HG02981 (cell line): Measurements from ENCODE around the gene MAPK13.
A peak's percentile ranks its signal among the peaks of the same experiment; 100 is the strongest.
"Not testable (repeated sequence)": the region's sequence is repeated elsewhere in the genome, so short reads cannot be mapped to it uniquely, and the experiment has no call there.

Experiments
- ATAC-seq: cut with Tn5 transposase; IDR thresholded peaks from one replicate; pipeline ENCODE4 v1.9.1; 2021; ENCODE audit warnings: mild to moderate bottlenecking, moderate library complexity; ENCODE audit not compliant: unreplicated experiment

MAPK13 gene

DNA sequence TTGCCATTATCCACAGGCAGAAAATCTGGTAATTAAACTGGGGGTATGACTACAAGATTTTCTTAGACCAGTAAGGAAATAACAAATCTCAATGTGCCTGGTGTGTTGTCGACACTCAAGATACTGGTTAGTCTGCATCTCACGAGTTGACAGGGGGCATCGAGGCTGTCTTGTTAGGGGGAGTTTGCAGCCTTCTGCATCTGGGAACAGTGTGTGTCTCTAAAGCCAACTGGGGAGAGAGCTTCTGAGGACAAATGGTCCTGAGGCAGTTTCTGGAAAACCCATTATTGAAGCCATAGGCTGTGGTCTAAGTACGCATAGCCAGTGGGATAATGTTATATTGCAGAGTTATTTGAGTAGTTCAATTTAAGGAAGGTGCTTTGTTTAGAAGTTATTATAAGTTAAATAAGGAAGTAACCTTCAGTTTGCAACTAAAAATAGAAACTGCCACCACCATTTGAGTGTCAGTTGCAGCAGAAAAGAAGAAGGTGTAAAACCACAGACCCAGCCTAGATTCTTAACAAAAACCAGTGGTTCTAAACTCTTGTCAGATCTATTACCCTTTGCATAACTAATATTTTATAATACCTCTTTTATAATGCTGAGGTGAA is 15.4 kb upstream of the MAPK13 start:
- ATAC-seq = no peak

DNA sequence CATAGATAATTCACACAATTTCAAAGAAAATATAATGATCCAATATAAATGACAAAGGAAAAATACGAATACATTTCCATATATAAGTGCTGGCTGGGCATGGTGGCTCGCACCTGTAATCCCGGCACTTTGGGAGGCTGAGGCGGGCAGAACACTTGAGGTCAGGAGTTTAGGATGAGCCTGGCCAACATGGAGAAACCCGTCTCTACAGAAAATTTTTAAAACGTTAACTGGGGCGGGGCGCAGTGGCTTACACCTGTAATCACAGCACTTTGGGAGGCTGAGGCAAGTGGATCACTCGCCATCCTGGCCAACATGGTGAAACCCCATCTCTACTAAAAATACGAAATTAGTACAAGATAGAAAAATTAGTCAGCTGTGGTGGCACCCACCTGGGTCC is 14.9 kb upstream of the MAPK13 start:
- ATAC-seq = no peak

DNA sequence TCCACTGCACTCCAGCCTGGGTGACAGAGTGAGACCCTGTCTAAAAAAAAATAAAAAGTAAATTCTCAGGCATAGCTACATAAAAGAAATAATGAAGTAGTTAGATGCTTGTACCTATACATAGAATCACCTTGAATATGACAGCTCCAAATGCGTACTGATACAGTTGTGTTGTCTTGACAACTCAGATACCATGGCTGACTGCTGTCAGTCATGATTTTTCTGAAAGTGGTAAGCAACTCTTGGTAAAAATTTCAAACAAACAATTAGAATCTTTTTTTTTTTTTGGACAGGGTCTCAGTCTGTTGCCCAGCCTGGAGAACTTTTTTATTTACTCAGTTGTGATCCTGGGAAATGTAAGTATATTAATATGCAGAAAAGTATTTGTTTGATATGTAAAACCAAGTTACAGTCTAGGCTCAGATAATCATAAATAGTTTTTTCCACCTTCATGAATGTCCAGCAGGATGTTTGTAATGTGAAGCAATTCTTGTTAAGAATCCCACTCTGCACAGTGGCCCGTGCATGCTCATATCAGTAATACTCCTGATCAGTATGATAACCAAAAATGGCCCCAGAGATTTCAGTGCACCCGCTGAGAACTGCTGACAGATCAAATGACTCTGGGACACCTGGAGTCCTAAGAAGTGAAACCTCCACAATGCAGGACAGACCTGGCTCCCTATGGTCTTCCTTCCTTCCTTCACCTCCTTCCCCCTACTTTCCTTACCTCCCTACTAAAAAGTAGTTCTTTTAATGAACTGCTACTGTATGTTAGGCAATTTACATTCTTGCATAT is 14.0 kb upstream of the MAPK13 start:
- no peak for ATAC-seq

GRCh38 chr6:36116943-36117342 is 13.4 kb upstream of the MAPK13 start:
- no peak for ATAC-seq

DNA sequence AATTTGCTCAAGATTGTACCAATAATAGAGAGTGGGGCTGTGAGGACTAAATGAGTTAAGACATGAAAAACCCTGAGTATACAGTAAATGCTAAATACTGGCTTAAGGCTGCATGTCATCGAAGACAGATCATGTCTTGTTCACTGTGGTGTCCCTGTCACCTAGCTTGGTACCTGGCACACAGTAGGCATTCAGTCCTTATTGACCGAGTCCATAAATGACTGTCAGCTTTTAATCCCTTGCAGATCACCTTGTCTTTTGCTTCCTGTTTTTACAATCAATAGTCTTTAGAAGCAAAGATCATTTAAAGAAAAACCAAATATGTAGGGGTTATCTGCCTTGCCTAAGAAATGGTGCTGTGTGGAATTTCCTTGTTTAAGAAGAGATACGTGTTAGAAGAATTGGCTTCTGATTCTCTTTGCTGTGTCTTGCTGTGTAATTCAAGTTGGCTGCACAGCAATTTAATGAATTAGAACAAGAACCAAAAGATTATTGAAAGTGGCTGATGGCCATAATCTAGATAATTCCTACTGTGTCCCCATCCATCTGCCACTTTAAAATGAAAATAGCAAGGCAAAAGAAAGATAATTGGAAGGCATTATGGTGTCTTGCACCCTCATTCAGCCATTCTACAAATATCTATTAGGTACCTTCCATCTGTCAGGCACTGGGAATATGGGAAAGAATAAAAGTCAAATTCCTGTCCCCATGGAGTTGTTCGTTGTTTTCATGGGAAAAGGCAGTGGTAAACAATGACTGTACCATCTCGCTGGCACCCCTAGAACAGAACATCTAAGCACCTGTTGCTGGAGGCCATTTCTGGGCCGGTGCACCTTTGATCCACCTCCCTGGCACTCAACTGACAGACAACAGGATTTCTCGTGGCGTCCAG is 12.4 kb upstream of the MAPK13 start:
- no peak for ATAC-seq

DNA sequence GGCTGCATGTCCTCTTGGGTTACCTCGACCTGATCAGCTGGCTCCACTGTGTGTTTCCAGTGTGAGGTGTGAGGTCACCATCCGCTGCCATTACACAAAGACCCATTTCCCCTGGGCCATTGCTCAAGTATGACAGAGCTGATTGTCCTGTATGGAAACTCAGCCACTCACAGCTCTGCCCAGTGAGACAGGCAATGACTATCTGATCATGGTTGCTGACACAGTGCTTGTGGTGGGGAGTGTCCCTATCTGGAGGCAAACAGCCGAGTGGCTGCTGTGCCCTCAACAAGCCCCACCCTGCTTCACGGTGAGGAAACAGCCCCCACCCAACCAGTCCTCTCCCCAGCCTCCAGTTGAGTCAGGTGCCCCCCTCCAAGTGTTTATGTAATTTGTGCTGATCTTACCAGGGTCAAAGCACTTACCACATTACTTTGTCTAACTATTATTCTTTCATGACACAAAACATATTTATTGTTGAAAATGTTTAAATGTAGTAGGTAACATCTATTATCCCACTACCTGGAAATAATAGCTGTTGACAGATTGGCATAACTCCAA is 11.7 kb upstream of the MAPK13 start:
- ATAC-seq = no peak

- no peak for ATAC-seq
These were observed 11.1 kb upstream of the MAPK13 start for GRCh38 chr6:36119209-36119608.

- ATAC-seq = no peak
These were observed 10.3 kb upstream of the MAPK13 start for GRCh38 chr6:36120018-36120417.

- no peak for ATAC-seq
These were observed 9.8 kb upstream of the MAPK13 start for GRCh38 chr6:36120539-36120938.

- ATAC-seq = no peak
These were observed 9.1 kb upstream of the MAPK13 start for GRCh38 chr6:36120979-36121786.

GRCh38 chr6:36121787-36122494 is 8.4 kb upstream of the MAPK13 start:
- ATAC-seq = no peak

- no peak for ATAC-seq
These were observed 7.6 kb upstream of the MAPK13 start for GRCh38 chr6:36122495-36123269.

DNA sequence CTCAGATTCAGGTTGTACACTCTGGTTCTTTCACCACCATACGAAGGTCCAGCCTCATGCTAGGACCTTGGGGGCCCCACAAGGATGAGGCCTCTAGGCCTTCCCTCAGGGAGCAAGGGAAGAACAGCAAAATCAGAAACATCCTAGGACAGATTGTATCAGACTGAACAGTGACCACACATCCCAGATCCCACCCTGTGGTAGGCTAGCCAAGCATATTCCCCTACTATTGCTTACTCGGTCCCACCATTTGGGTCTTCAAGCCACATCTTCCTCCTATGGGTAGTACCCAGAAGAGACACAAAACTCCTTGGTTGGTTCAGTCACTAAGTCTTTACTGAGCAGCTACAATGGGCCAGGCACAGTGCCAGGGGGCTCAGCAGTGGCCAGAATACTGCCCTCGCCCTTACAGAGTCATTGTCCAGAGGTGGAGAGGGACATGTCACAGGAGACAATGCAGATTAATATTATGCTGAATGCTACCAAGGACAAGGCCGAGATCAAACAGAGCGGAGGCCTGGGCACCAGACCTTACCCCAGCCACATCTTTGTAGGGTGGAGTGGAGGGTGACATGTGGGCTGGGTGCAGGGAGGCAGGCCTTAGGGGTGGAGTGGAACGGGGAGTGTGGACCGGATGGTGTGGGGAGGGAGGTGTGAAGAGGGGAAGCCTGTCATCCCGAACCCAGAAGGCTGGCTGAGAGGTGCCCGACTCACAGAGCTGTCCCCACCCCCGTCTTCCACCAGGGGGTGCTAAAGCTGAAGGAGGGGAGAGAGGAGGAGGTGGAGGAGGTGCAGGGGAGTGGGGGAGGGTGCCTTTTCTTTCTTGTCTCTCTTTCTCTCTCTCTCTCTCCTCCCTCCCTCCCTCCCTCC is 6.8 kb upstream of the MAPK13 start:
- peak; percentile 42 for ATAC-seq

GRCh38 chr6:36124346-36124745 is 6.0 kb upstream of the MAPK13 start:
- not testable (repeated sequence) for ATAC-seq

- ATAC-seq = no peak
These were observed 5.4 kb upstream of the MAPK13 start for GRCh38 chr6:36124881-36125280.

DNA sequence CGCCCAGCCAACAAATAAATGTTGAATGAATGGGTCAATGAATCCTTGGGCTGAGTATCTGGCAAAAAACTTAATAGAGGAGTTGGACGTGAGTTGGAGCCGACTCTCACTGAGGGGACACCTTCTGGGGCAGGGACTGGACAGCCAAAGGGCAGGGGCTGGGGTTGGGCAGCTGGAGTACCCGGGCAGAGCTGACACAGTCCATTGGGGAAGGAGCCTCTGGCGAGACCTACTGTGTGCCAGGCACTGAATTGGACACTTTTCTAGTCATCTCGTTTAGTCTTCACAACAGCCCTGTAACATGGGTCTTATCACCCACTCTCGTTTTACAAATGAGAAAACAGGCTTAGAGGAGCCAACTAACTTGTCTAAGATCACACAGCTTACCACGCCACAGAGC is 4.7 kb upstream of the MAPK13 start:
- no peak for ATAC-seq

DNA sequence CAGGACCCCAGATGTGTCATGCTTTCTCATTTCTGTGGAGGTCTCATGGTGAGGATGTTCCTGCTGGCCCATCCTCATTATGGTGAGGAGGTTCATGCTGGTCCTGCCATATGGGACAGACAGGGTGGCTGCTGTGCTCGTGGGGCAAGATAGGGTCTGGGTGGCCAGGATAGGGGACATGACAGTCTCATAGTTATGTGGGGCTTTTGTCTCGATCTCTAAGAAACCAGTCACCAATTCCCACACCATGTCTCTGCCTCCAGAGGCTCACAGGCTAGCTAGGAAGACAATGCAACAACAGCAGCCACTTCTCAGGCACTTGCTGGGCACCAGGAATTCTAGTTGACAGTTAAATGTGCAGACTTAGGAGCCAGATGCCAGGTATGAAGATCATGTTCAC is 4.2 kb upstream of the MAPK13 start:
- ATAC-seq = no peak
